Keratinocyte (primary cell): ENCODE measurements around the gene GABRA6. TPM values are rescaled to one million over a fixed set of nuclear protein-coding genes. Genes with fewer than 3 reads are reported as not detected.

Experiments
- DNase-seq: peaks from one replicate; pipeline ENCODE4 v3.0.0-alpha.2; 2011; ENCODE audit warnings: low read depth, missing footprints, low spot score
- FAIRE-seq: peaks from 2 replicates; lab custom pipeline; 2011; peaks lifted over from hg19 to GRCh38; lab: Jason Lieb, UNC
- H2AFZ ChIP-seq: 2 replicates; pipeline ENCODE4 v1.6.0; 2012; ENCODE audit warnings: low read length, control low read depth, inconsistent platforms; ENCODE audit not compliant: control insufficient read depth
- H3K27ac ChIP-seq: 2 replicates; pipeline ENCODE4 v1.5.1; 2011; ENCODE audit warnings: low read length; ENCODE audit not compliant: control insufficient read depth, insufficient read depth
- H3K27me3 ChIP-seq: 3 replicates; pipeline ENCODE4 v1.6.0; 2011; ENCODE audit warnings: low read length; ENCODE audit not compliant: control insufficient read depth, insufficient read depth; ENCODE audit errors: extremely low read depth
- H3K36me3 ChIP-seq, 2 experiments: 2 replicates in 1 of 2; 3 replicates in 1 of 2; pipeline ENCODE4 v1.5.1; 2011; ENCODE audit warnings: low read length in 2 of 2, mild to moderate bottlenecking in 1 of 2; ENCODE audit not compliant: control insufficient read depth in 2 of 2, insufficient read depth in 2 of 2; ENCODE audit errors: extremely low read depth in 1 of 2
- H3K4me1 ChIP-seq: 3 replicates; pipeline ENCODE4 v1.5.1; 2011; ENCODE audit warnings: low read length; ENCODE audit not compliant: control insufficient read depth, insufficient read depth; ENCODE audit errors: extremely low read depth
- H3K4me2 ChIP-seq: 3 replicates; pipeline ENCODE4 v1.6.0; 2011; ENCODE audit warnings: low read depth, low read length; ENCODE audit not compliant: control insufficient read depth, insufficient read depth; ENCODE audit errors: extremely low read depth
- H3K4me3 ChIP-seq, 3 experiments: fragments of 200-600 bp in 1 of 3; sonication (generic) in 1 of 3; 2 replicates in 2 of 3; 3 replicates in 1 of 3; pipeline ENCODE4 v1.5.1; 2011 to 2016; ENCODE audit warnings: low read length in 3 of 3, mild to moderate bottlenecking in 3 of 3, control low read depth in 2 of 3, inconsistent platforms in 1 of 3, low read depth in 1 of 3, mixed read lengths in 1 of 3, mixed run types in 1 of 3, moderate library complexity in 1 of 3; ENCODE audit not compliant: control insufficient read depth in 2 of 3, insufficient read depth in 2 of 3; ENCODE audit errors: extremely low read depth in 1 of 3
- H3K79me2 ChIP-seq: 2 replicates; pipeline ENCODE4 v1.6.0; 2012; ENCODE audit warnings: low read length; ENCODE audit not compliant: control insufficient read depth, insufficient read depth
- H3K9ac ChIP-seq: 3 replicates; pipeline ENCODE4 v1.6.0; 2011; ENCODE audit warnings: low read length; ENCODE audit not compliant: control insufficient read depth, insufficient read depth; ENCODE audit errors: extremely low read depth
- H3K9me1 ChIP-seq: 3 replicates; pipeline ENCODE4 v1.6.0; 2011; ENCODE audit warnings: low read length; ENCODE audit not compliant: control insufficient read depth, insufficient read depth; ENCODE audit errors: extremely low read depth
- H3K9me3 ChIP-seq: 2 replicates; pipeline ENCODE4 v1.5.1; 2012; ENCODE audit warnings: low read depth, low read length; ENCODE audit not compliant: control insufficient read depth
- H4K20me1 ChIP-seq: 3 replicates; pipeline ENCODE4 v1.6.0; 2011; ENCODE audit warnings: low read length; ENCODE audit not compliant: control insufficient read depth, insufficient read depth; ENCODE audit errors: extremely low read depth
- CTCF ChIP-seq, 3 experiments: IDR thresholded peaks in 1 of 3; conservative IDR thresholded peaks in 1 of 3; optimal IDR thresholded peaks in 1 of 3; 2 replicates in 2 of 3; 3 replicates in 1 of 3; pipeline versions ENCODE3 to v1.5.1; 2011; ENCODE audit warnings: low read length in 3 of 3, mild to moderate bottlenecking in 3 of 3, moderate library complexity in 2 of 3, control low read depth in 1 of 3, inconsistent platforms in 1 of 3; ENCODE audit not compliant: insufficient read depth in 2 of 3; ENCODE audit errors: extremely low read depth in 1 of 3
- EZH2 ChIP-seq: IDR thresholded peaks from one replicate; pipeline ENCODE4 v1.6.1; 2012; ENCODE audit warnings: inconsistent platforms, mild to moderate bottlenecking, low read length, moderate library complexity
- dilution Hi-C: fragments of 300-500 bp; cut with MboI; formaldehyde crosslinking; loops from one replicate; pipeline ENCODE4 v1.7.0; 2020; ENCODE audit warnings: low sequenced_read_pairs; ENCODE audit not compliant: extremely low pct_ligation_motif_present
- polyA plus RNA-seq, 5 experiments: library from polyadenylated mRNA; depleted of rRNA in 3 of 5; stranded (reverse) in 3 of 5; stranded (forward) in 1 of 5; unstranded in 1 of 5; fragments of >200 nt; gene quantifications; 1 replicate in 1 of 5; 2 replicates in 3 of 5; 3 replicates in 1 of 5; pipeline versions ENCODE4 v1.2.1 to v1.2.3, GENCODE V29; 2011 to 2012; ENCODE audit warnings: missing spikeins in 2 of 5, low read depth in 1 of 5, low replicate concordance in 1 of 5

Gene GABRA6
- polyA plus RNA-seq, 1 donor (not counting 4 experiments of a cell fraction or from before 2014, with no cell fraction given) = not detected

- H3K4me1 ChIP-seq = no peaks in the 10 kb centered on the region
- no peaks in the 10 kb centered on the region for H3K27me3 ChIP-seq
- H3K9ac ChIP-seq = no peak overlapping the region
- dilution Hi-C loops = no loop called here
- H3K9me3 ChIP-seq = no peaks in the 10 kb centered on the region
- H3K4me2 ChIP-seq = no peak overlapping the region
- no peak overlapping the region for H3K27ac ChIP-seq
- TF ChIP-seq CTCF (optimal IDR thresholded peaks at IDR 0.05 in 1 of 3, IDR thresholded peaks at IDR 0.05 in 1 of 3, conservative IDR thresholded peaks at IDR 0.05 in 1 of 3; ENCODE audit: extremely low read depth in 1 of 3, insufficient read depth in 2 of 3, low read length in 3 of 3) (no peak), EZH2 (no peak)
- no peaks in the 10 kb centered on the region for H3K79me2 ChIP-seq
- H3K4me3 ChIP-seq = no peak overlapping the region
- H2AFZ ChIP-seq = no peak overlapping the region
- FAIRE-seq = no peak
- H3K9me1 ChIP-seq = no peaks in the 10 kb centered on the region
- H4K20me1 ChIP-seq = no peaks in the 10 kb centered on the region
- no peaks in the 10 kb centered on the region for H3K36me3 ChIP-seq
- DNase-seq = no peak
Observed at GRCh38 chr5:161734741-161735140, 49.2 kb downstream of the GABRA6 start.

GRCh38 chr5:161740433-161740832, 54.9 kb downstream of the GABRA6 start:
- dilution Hi-C loops = no loop called here
- FAIRE-seq (no peak), DNase-seq (no peak)
- Histone ChIP-seq H3K9me1 (no peaks in the 10 kb centered on the region), H3K79me2 (no peaks in the 10 kb centered on the region), H3K9me3 (no peaks in the 10 kb centered on the region), H3K4me1 (no peaks in the 10 kb centered on the region), H4K20me1 (no peaks in the 10 kb centered on the region), H3K27me3 (no peaks in the 10 kb centered on the region), H3K4me2 (no peak overlapping the region), H3K9ac (no peak overlapping the region), H3K27ac (no peak overlapping the region), H3K4me3 (no peak overlapping the region), H2AFZ (no peak overlapping the region), H3K36me3 (no peaks in the 10 kb centered on the region)
- no peak for TF ChIP-seq EZH2
- no peak for TF ChIP-seq CTCF (optimal IDR thresholded peaks at IDR 0.05 in 1 of 3, IDR thresholded peaks at IDR 0.05 in 1 of 3, conservative IDR thresholded peaks at IDR 0.05 in 1 of 3; ENCODE audit: extremely low read depth in 1 of 3, insufficient read depth in 2 of 3, low read length in 3 of 3)
